ACHN (cell line): Measurements from ENCODE around the gene NFATC4.

ENCODE experiments used
- DNase-seq: peaks from one replicate; pipeline ENCODE4 v3.0.0-alpha.2; 2015
- in situ Hi-C: cut with HindIII; loops from 2 replicates; pipeline ENCODE4 v1.10.0; 2017; ENCODE audit warnings: low sequenced_read_pairs, low pct_ligation_motif_present, low pct_unique_long_range_greater_than_20kb

NFATC4 gene

DNA sequence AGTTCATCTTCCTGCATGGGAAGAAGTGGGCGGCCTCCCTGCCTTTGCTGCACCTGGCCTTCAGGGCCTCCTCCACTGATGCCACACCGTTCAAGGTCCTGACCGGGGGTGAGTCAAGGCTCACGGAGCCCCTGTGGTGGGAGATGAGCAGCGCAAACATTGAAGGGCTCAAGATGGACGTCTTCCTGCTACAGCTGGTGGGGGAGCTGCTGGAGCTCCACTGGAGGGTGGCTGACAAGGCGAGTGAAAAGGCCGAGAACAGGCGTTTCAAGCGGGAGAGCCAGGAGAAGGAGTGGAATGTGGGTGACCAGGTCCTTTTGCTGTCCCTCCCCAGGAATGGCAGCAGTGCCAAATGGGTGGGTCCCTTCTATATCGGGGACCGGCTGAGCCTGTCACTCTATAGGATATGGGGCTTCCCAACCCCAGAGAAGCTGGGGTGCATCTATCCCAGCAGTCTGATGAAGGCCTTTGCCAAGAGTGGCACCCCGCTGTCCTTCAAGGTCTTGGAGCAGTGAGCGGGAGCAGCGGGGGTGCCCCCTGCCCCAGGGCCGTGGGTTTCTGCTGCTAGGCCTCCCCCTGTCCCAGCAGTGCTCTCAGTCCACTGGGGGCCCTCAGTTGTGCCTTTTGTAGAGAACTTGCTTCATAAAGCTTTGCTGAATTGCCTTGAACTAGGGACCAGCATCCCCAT, 49.1 kb downstream of the NFATC4 start:
- DNase-seq, result no peak

DNA sequence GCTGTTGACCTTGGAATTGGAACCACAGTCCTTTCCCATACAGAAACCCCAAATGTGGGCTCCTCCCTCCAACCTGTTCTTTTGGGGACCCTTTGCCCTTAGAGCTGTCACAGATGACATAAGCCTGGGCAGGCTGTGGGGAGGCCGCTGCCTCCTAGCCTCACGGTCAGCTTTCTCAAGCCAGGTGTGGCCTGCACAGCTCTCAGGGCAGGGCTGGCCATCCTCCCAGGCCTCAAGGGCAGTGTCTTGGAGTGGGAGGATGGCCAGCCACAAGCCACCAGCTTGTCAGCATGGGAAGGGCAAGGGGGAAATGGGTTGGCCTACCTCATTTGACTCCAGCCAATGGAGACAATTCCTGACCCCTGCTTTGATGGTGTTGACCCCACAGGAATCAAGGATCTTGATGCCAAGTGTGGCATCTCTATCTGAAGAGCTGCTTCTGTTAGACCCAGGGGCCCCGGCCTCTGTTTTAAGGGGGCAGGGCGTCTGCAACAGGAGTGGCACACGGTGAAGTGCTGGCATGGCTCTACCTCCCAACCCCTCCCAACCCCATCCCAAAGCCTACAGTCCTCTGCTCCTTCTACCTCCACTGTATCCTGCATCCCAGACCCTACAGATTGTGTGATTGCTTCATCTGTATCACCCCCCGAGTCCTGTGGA, 50.0 kb downstream of the NFATC4 start:
- in situ Hi-C loops, result no loop called here
- no peak for DNase-seq

More for the DNA sequence above, 49.1 kb downstream of the NFATC4 start:
- in situ Hi-C loops, result no loop called here

DNA sequence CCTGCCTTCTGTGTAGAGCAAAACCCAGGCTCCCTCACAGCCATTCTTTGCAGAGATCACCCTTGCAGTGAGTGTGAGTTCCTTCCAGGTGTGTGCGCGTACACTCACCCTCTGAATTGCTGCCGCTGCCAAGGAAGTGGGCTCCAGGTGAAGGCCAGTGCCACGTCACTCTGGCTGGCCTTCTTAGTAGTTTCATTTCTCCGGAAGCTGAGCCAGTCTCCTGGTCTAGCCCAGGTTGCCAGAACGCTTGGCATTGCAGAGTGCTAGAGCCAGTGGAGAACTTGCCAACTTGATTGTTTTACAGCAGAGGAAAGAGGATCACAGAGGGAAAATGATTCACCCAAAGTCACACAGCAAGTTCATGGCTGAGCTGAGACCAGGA, 50.5 kb downstream of the NFATC4 start:
- in situ Hi-C loops, result no loop called here

DNA sequence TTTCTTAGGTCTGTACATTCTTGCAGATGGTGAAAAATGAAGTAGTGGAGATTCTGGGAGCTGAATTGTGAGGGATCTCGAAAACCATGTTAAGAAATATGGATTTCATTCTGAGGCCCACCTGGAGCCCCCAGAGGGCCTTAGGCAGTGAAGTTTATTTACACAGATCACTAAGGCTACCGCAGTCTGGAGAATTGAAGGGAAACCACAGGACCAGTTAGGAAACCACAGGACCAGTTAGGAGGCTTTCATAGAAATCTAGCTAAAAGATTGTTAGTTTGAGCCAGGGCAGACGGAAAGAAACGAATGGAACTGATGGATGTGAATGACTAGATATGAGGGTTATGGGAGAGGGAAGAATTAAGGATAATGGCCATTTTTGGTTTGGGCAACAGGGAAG, 54.3 kb downstream of the NFATC4 start:
- in situ Hi-C loops, result no loop called here
- DNase-seq, result no peak

More for the DNA sequence above, 50.5 kb downstream of the NFATC4 start:
- no peak for DNase-seq

DNA sequence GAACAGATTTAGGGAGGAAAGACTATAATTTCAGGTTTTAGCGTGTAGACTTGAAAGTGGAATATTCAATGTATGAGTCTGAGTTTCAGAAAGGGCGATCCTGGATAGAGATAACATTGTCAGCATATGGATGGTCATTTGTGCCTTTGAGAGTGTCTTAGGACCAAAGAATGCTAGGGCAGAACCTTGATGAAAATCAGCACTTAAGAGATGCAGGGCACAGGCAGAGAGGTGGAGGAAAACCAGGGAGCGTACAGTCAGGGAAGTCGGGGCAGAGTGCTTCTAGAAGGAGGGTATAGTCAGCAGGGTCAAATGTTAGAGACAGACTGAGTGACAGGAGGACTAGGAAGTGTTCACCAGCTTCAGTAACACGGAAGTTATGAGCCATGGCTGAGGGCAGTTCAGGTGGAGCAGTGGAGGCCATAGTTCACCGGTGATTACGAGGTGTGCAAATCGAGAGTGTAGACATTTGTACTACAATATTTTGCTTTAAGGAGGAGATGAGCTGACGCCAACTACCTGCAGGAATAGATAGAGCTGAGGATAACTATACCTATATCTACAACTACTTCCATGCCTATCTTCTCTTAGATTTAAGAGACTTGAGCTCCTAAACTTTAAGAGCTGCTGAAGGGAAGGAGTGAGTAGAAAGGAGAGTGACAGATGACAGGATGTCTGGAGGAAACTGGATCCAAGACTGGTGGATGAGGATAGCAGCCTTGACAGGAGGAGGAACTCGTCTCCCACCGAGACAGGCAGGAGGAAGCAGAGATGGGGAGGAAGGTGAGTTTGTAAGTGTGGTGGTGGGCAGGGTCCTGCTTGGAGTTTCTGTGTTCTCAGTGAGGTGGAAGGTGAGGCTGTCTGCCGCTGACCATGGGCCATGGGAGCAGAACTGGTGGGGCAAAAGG, 55.0 kb downstream of the NFATC4 start:
- in situ Hi-C loops, result no loop called here
- no peak for DNase-seq

DNA sequence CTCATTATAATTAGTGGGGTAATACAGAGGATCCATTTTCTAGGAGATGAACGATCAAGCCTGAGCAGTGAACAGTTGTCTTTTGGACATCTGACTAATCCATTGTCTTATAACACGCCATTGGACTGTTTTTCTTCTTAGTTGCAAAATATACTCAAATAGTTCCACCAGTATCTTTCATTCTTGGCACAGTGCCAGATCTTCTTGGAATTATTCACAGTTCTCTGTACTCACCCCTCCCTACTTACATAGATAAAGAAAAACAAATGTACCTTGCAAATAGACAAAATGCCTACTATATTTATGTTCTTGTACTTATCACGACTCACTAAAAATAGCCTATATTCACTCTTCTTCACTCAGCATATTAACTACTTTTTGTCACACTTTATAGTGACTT, 57.7 kb downstream of the NFATC4 start:
- no peak for DNase-seq
- in situ Hi-C loops, result no loop called here

DNA sequence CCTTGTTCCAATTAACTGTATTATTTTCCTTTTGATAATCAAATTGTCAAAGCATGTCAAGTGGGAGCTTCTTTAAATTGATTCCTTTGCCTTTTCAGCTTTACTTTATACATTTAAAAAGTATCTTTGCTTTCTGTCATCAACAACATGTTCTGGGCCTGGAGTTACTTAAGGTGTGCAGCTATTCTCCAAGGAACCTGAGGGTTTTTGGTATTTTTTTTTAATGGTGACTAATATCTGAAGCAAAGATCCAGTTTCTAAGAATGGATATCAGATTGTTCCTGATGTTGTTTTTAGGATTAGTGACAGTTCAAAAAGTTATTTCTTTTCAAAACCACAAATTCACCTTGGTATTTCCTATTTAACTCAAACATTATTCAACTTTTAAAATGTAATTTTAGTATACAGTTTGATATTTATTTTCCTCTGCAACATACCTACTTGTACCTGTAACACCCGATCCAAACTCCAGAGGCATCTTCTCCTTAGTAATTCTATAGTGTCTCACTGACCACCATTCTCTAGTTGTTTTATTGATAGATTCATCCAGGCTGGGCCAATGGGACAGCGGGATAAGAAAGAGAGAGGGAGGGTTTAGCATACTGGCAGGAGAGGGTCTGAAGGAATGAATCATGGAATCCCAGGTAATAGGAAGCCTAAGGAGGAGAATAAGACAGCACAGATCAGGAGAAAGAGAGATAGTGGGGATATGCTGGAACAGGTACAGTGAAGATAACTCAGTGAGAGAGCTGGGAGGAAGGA, 58.3 kb downstream of the NFATC4 start:
- in situ Hi-C loops, result no loop called here

DNA sequence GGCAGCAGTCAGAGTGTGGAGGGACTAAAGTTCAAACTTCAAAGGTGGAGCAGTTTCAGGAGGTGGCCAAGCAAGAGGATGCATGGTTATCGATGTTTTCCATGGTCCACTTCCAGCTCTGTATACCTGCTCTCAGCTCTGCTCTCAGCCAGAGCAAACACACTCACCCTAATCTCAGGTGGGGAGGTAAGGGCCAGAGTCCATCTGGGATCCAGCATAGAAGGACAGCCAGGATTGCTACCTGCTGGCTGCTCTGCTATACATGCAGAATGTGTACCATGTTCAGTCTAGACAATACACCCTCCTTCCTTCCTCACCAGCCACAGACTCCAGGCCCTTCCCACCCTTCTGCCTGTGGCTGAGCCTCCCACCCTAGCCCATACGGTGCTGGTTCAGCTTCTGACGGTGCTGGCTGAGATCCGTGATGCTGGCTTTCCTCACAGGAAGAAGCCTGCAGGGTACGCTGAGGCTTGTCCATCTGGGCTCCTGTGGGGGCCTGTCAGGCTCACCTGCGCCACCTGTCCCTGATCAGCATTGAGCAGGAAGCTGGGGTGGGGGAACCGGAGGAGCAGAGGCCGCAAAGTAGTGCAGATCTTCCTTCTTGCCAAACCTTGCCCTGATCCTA, 59.0 kb downstream of the NFATC4 start:
- in situ Hi-C loops, result no loop called here
- no peak for DNase-seq

More for the DNA sequence above, 58.3 kb downstream of the NFATC4 start:
- no peak for DNase-seq

DNA sequence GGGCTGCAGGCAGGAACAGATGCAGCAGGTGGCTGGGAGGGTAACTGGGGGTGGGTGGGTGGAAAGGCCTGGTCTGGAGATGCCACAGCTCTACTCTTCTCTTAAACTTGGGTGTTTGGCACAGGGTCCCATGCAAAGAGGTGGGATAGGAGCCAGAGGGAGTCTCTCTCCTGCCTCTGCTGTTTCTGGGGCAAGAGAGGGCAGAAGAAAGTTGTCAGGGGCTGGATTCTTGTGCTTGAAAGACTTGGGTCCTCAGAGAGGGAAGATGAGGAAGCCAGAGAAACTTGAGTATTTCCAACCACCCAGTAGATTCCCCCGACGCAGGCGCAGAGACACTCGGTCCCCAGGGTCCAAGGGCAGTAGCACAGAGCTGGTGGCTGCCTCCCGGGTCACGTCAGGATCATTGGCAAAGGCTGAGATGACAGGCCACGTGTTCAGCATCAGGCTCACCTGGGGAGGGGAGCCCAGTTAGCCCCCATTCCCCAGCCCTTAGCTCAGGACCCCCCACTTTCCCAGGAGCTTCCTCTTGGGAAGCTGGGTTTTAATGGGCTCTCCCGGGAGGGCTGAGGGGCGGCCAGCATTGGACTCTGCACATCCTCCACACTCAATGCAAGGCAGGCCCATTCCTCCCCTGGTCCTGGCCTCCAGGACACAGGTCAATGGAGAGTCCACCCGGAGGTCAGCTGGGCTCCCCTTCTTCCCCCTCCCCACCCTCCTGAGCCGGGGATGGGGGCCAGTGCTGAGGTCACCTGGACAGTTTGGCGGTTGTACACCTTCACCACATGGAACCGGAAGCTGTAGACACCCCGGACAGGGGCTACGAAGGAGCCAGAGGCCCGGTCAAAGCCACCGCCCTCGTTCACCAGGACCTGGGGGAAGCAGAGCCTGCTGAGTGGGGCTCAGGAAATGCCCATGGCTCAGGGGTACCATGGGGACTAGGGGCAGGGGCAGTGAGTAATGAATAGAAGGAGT, 59.8 kb downstream of the NFATC4 start:
- DNase-seq, result no peak
- in situ Hi-C loops, result no loop called here

DNA sequence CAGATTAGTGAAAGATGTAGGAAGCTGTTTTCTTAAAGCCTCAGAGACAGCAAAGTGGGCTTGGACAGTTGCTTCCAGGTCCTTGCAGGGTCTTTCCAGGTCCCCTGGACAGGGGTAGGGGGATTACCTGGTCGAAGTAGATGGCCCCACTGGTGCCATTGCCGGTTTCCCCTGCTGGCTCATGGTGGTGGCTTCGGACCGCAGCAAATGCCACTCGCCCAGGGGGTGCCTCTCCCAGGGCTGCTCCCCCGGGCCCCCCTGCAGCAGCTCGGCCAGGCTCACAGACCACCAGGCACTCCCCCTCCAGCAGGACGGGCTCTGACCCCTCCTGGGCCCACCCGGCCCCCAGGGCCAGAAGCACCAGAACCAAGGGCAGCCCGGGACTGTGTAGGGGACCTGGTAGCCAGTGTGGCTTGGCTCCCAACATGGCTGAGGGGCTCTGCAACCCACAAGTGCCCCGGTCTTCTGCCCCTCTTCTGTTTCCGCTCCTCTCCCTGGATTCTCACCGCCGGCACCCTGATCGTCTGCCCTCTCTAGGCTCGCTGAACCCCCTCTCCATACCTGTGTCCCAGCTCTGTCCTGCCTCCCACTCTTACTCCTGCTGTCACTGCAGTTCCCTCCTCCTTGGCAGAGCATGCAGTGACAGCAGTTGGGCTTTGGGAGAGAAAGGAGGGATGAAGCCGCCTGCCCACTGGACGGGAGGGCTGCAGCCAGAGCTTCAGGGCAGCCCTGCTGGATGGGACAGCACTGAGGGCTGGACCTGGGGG, 60.8 kb downstream of the NFATC4 start:
- DNase-seq, result no peak
- in situ Hi-C loops, result no loop called here
